Measurements from ENCODE around the gene RIN3. TPM values are rescaled to one million over a fixed set of nuclear protein-coding genes. Genes with fewer than 3 reads are reported as not detected.
"Not testable (repeated sequence)": the region's sequence is repeated elsewhere in the genome, so short reads cannot be mapped to it uniquely, and the experiment has no call there.

RIN3 gene
- polyA plus RNA-seq, 4 donors, result 1.8 to 18.9 (median 12.1) TPM

DNA sequence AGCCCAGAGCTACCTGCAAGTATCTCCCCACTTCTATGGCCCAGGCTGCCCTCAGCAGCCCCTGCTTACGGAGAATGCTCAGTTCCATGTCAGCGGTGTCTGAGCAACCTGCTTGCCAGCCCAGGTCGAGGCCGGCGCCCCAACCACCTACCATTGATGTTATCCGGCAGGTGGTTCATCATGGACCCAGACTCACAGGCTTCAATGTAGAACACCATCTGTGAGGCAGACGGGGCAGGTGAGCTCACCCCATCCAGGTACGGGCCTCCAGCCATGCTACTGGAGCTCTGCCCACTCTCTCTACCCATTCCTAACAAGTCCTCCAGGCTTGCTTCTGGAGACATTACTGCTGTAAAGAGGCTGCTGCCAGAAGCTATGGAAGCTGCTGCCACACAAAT, 199.1 kb downstream of the RIN3 start:
- FAIRE-seq, result no peak
- H3K4me1 ChIP-seq (ENCODE audit: control insufficient read depth in 3 of 3, insufficient read depth in 2 of 3, low read depth in 1 of 3, low read length in 2 of 3), result no peaks in the 10 kb centered on the region

GRCh38 chr14:92714739-92715307, 201.2 kb downstream of the RIN3 start:
- H3K4me3 ChIP-seq (ENCODE audit: low read depth in 1 of 3, low read length in 3 of 3); H3K27ac ChIP-seq (ENCODE audit: low read depth in 1 of 3, low read length in 2 of 3); FAIRE-seq; H3K4me1 ChIP-seq (ENCODE audit: control insufficient read depth in 3 of 3, insufficient read depth in 2 of 3, low read depth in 1 of 3, low read length in 2 of 3); H3K27me3 ChIP-seq (ENCODE audit: control insufficient read depth in 3 of 3, insufficient read depth in 3 of 3, low read length in 3 of 3); H3K9me3 ChIP-seq (ENCODE audit: control insufficient read depth in 2 of 2, insufficient read depth in 1 of 2, low read depth in 1 of 2, low read length in 1 of 2): not testable (repeated sequence)
- WGBS, 3 donors, result 71 to 79% (median 78%) methylated on average over 6 to 7 of the region's 7 CpGs
- H3K36me3 ChIP-seq (ENCODE audit: control insufficient read depth in 3 of 3, insufficient read depth in 2 of 3, low read depth in 1 of 3, low read length in 3 of 3), result peaks cover 0 to 70% (median 2%) of the 10 kb centered on the region in 3 donors
- DNase-seq, result peak; percentile 73 to 75

More for the DNA sequence above, 199.1 kb downstream of the RIN3 start:
- Histone ChIP-seq H3K36me3 (ENCODE audit: control insufficient read depth in 3 of 3, insufficient read depth in 2 of 3, low read depth in 1 of 3, low read length in 3 of 3) (peaks cover 0 to 78% (median 2%) of the 10 kb centered on the region in 3 donors), H3K27me3 (ENCODE audit: control insufficient read depth in 3 of 3, insufficient read depth in 3 of 3, low read length in 3 of 3) (no peaks in the 10 kb centered on the region), H3K4me3 (ENCODE audit: low read depth in 1 of 3, low read length in 3 of 3) (no peak overlapping the region), H3K27ac (ENCODE audit: low read depth in 1 of 3, low read length in 2 of 3) (no peak overlapping the region), H3K9me3 (ENCODE audit: control insufficient read depth in 2 of 2, insufficient read depth in 1 of 2, low read depth in 1 of 2, low read length in 1 of 2) (no peaks in the 10 kb centered on the region)
- 89 to 96% (median 95%) methylated on average over 8 of the region's 8 CpGs for WGBS, 3 donors
- no peak for DNase-seq

DNA sequence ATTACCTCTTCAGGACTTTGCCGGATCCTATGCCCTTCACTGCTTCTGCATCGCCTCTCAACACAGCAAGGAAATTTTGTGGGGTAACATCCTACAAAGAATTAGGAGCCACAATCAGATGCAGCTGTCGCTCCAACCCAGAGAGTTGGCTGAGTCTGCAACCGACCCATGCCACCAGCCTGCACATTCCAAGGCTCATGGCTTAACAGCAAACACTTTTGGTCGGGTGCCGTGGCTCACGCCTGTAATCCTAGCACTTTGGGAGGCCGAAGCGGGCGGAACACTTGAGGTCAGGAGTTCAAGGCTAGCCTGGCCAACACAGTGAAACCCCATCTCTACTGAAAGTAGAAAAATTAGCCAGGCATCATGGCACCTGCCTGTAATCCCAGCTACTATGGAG, 202.6 kb downstream of the RIN3 start:
- WGBS, 3 donors, result 92 to 94% (median 93%) methylated on average over 10 of the region's 10 CpGs
- FAIRE-seq (no peak), DNase-seq (no peak)
- H3K27ac ChIP-seq (ENCODE audit: low read depth in 1 of 3, low read length in 2 of 3), result no peak overlapping the region
- no peak overlapping the region for H3K4me3 ChIP-seq (ENCODE audit: low read depth in 1 of 3, low read length in 3 of 3)
- no peaks in the 10 kb centered on the region for H3K9me3 ChIP-seq (ENCODE audit: control insufficient read depth in 2 of 2, insufficient read depth in 1 of 2, low read depth in 1 of 2, low read length in 1 of 2)
- H3K36me3 ChIP-seq (ENCODE audit: control insufficient read depth in 3 of 3, insufficient read depth in 2 of 3, low read depth in 1 of 3, low read length in 3 of 3), result peaks cover 0 to 61% (median 2%) of the 10 kb centered on the region in 3 donors
- H3K4me1 ChIP-seq (ENCODE audit: control insufficient read depth in 3 of 3, insufficient read depth in 2 of 3, low read depth in 1 of 3, low read length in 2 of 3), result peaks cover 0 to 13% (median 0%) of the 10 kb centered on the region in 3 donors
- no peaks in the 10 kb centered on the region for H3K27me3 ChIP-seq (ENCODE audit: control insufficient read depth in 3 of 3, insufficient read depth in 3 of 3, low read length in 3 of 3)

DNA sequence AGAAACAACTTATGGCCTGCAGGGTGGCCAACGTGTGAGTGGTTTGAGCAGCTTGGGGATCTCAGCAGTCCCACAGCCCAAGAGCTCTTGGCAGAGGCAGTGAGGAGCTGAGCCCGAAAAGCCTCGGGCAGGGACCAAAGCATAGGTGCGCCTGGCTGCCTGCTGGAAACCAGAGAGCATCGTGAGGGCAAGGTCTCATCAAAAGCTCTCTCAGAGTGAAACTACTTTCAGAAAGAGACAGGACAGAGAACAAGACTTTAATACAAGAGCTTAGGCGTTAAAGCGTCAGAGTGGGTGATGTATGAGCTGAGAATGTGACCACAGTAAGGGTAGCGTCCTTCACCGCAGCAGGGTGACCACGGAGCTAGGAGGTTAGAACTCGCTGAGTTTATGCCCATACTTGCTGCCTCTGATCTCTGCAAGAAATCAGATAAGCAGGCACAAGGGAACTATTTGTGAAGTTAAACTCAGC, 204.0 kb downstream of the RIN3 start:
- H3K36me3 ChIP-seq (ENCODE audit: control insufficient read depth in 3 of 3, insufficient read depth in 2 of 3, low read depth in 1 of 3, low read length in 3 of 3), result peaks cover 0 to 53% (median 0%) of the 10 kb centered on the region in 3 donors
- no peak for DNase-seq
- no peak for FAIRE-seq
- peaks cover 0 to 14% (median 0%) of the 10 kb centered on the region in 3 donors for H3K4me1 ChIP-seq (ENCODE audit: control insufficient read depth in 3 of 3, insufficient read depth in 2 of 3, low read depth in 1 of 3, low read length in 2 of 3)
- H3K4me3 ChIP-seq (ENCODE audit: low read depth in 1 of 3, low read length in 3 of 3), result no peak overlapping the region
- 67 to 79% (median 70%) methylated on average over 11 of the region's 11 CpGs for WGBS, 3 donors
- H3K27ac ChIP-seq (ENCODE audit: low read depth in 1 of 3, low read length in 2 of 3), result no peak overlapping the region
- H3K27me3 ChIP-seq (ENCODE audit: control insufficient read depth in 3 of 3, insufficient read depth in 3 of 3, low read length in 3 of 3), result no peaks in the 10 kb centered on the region
- no peaks in the 10 kb centered on the region for H3K9me3 ChIP-seq (ENCODE audit: control insufficient read depth in 2 of 2, insufficient read depth in 1 of 2, low read depth in 1 of 2, low read length in 1 of 2)

- H3K27ac ChIP-seq (ENCODE audit: low read depth in 1 of 3, low read length in 2 of 3), result no peak overlapping the region
- no peaks in the 10 kb centered on the region for H3K9me3 ChIP-seq (ENCODE audit: control insufficient read depth in 2 of 2, insufficient read depth in 1 of 2, low read depth in 1 of 2, low read length in 1 of 2)
- 91 to 98% (median 93%) methylated on average over 8 of the region's 8 CpGs for WGBS, 3 donors
- no peaks in the 10 kb centered on the region for H3K27me3 ChIP-seq (ENCODE audit: control insufficient read depth in 3 of 3, insufficient read depth in 3 of 3, low read length in 3 of 3)
- DNase-seq (no peak), FAIRE-seq (no peak)
- H3K4me3 ChIP-seq (ENCODE audit: low read depth in 1 of 3, low read length in 3 of 3), result no peak overlapping the region
- peaks cover 0 to 43% (median 0%) of the 10 kb centered on the region in 3 donors for H3K36me3 ChIP-seq (ENCODE audit: control insufficient read depth in 3 of 3, insufficient read depth in 2 of 3, low read depth in 1 of 3, low read length in 3 of 3)
- H3K4me1 ChIP-seq (ENCODE audit: control insufficient read depth in 3 of 3, insufficient read depth in 2 of 3, low read depth in 1 of 3, low read length in 2 of 3), result peaks cover 0 to 14% (median 0%) of the 10 kb centered on the region in 3 donors
Observed at GRCh38 chr14:92718664-92719063, 205.1 kb downstream of the RIN3 start.

- peaks cover 0 to 14% (median 2%) of the 10 kb centered on the region in 3 donors for H3K4me1 ChIP-seq (ENCODE audit: control insufficient read depth in 3 of 3, insufficient read depth in 2 of 3, low read depth in 1 of 3, low read length in 2 of 3)
- no peaks in the 10 kb centered on the region for H3K9me3 ChIP-seq (ENCODE audit: control insufficient read depth in 2 of 2, insufficient read depth in 1 of 2, low read depth in 1 of 2, low read length in 1 of 2)
- H3K36me3 ChIP-seq (ENCODE audit: control insufficient read depth in 3 of 3, insufficient read depth in 2 of 3, low read depth in 1 of 3, low read length in 3 of 3), result peaks cover 0 to 44% (median 0%) of the 10 kb centered on the region in 3 donors
- peak overlapping the region in 2 of 3 donors; percentile 11 to 23 for H3K27ac ChIP-seq (ENCODE audit: low read depth in 1 of 3, low read length in 2 of 3)
- FAIRE-seq (no peak), DNase-seq (no peak)
- H3K4me3 ChIP-seq (ENCODE audit: low read depth in 1 of 3, low read length in 3 of 3), result no peak overlapping the region
- H3K27me3 ChIP-seq (ENCODE audit: control insufficient read depth in 3 of 3, insufficient read depth in 3 of 3, low read length in 3 of 3), result no peaks in the 10 kb centered on the region
- WGBS, 3 donors, result 10 to 58% (median 48%) methylated on average over 2 of the region's 2 CpGs
Observed at GRCh38 chr14:92719421-92719820, 205.8 kb downstream of the RIN3 start.

- DNase-seq (peak; percentile 81 to 98), FAIRE-seq (peak; percentile 95)
- H3K4me1 ChIP-seq (ENCODE audit: control insufficient read depth in 3 of 3, insufficient read depth in 2 of 3, low read depth in 1 of 3, low read length in 2 of 3), result peaks cover 0 to 14% (median 2%) of the 10 kb centered on the region in 3 donors
- no peaks in the 10 kb centered on the region for H3K9me3 ChIP-seq (ENCODE audit: control insufficient read depth in 2 of 2, insufficient read depth in 1 of 2, low read depth in 1 of 2, low read length in 1 of 2)
- no peak overlapping the region for H3K4me3 ChIP-seq (ENCODE audit: low read depth in 1 of 3, low read length in 3 of 3)
- 14 to 50% (median 34%) methylated on average over 5 of the region's 5 CpGs for WGBS, 3 donors
- peak overlapping the region in 2 of 3 donors; percentile 21 to 23 for H3K27ac ChIP-seq (ENCODE audit: low read depth in 1 of 3, low read length in 2 of 3)
- peaks cover 0 to 44% (median 0%) of the 10 kb centered on the region in 3 donors for H3K36me3 ChIP-seq (ENCODE audit: control insufficient read depth in 3 of 3, insufficient read depth in 2 of 3, low read depth in 1 of 3, low read length in 3 of 3)
- H3K27me3 ChIP-seq (ENCODE audit: control insufficient read depth in 3 of 3, insufficient read depth in 3 of 3, low read length in 3 of 3), result no peaks in the 10 kb centered on the region
Observed at GRCh38 chr14:92719890-92720323, 206.3 kb downstream of the RIN3 start.

DNA sequence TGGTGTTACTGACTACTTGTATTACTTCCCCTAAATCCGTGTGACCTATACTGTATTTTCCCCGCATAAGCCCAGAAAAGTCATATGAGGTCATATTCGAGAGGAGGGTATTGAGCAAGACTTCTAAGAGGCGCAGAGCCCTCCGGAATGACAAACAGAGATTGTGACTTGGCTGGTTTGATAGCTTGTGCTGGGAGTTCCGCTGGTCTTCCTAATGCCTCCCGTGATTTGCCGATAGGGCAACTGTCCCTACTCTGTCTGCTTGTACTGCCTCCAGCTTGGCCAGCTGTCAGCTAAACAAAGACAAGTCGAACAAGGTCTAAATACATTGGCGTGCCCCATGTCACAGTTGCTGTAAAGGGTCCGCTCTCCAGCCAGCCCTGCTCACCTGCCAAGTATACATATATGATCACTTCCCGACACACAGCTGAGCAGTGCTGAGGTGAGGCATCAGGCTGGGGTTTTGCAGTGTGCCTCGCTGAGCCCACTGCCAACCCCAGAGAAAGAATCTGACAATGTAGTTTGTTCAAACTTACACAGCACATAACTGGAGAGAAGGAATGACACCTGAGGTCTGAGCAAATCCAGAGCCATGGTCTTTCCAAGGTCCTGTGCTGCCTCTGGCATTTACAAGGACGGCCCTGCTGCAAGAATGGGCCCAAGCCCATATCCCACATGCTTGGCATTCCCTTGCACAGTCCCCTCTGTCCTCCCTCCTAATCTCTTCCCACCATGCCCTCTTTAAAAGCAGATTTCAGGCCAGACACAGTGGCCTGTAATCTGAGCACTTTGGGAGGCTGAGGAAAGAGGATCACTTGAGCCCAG, 211.1 kb downstream of the RIN3 start:
- WGBS, 3 donors, result 45 to 90% (median 53%) methylated on average over 14 of the region's 14 CpGs
- H3K4me3 ChIP-seq (ENCODE audit: low read depth in 1 of 3, low read length in 3 of 3), result no peak overlapping the region
- peaks cover 0 to 5% of the 10 kb centered on the region in 2 donors for H3K9me3 ChIP-seq (ENCODE audit: control insufficient read depth in 2 of 2, insufficient read depth in 1 of 2, low read depth in 1 of 2, low read length in 1 of 2)
- peaks cover 2 to 20% (median 7%) of the 10 kb centered on the region in 3 donors for H3K4me1 ChIP-seq (ENCODE audit: control insufficient read depth in 3 of 3, insufficient read depth in 2 of 3, low read depth in 1 of 3, low read length in 2 of 3)
- H3K27me3 ChIP-seq (ENCODE audit: control insufficient read depth in 3 of 3, insufficient read depth in 3 of 3, low read length in 3 of 3), result no peaks in the 10 kb centered on the region
- DNase-seq (peak; percentile 41 to 59), FAIRE-seq (no peak)
- peak overlapping the region; percentile 14 to 36 (median 16) for H3K27ac ChIP-seq (ENCODE audit: low read depth in 1 of 3, low read length in 2 of 3)
- peaks cover 0 to 57% (median 0%) of the 10 kb centered on the region in 3 donors for H3K36me3 ChIP-seq (ENCODE audit: control insufficient read depth in 3 of 3, insufficient read depth in 2 of 3, low read depth in 1 of 3, low read length in 3 of 3)
